Osteoblast (primary cell): ENCODE results near the gene TECPR2. TPM values are rescaled to one million over a fixed set of nuclear protein-coding genes. Genes with fewer than 3 reads are reported as not detected.

Experiments used
- DNase-seq: peaks from one replicate; pipeline ENCODE4 v3.0.0; 2011; ENCODE audit warnings: low spot score, mixed read lengths; ENCODE audit not compliant: insufficient read length; ENCODE audit errors: missing footprints
- H2AFZ ChIP-seq: 2 replicates; pipeline ENCODE4 v1.6.0; 2011; ENCODE audit warnings: mild to moderate bottlenecking, low read length
- H3K27ac ChIP-seq: 2 replicates; pipeline ENCODE4 v1.5.1; 2011; ENCODE audit warnings: mild to moderate bottlenecking, low read depth, low read length, moderate library complexity
- H3K27me3 ChIP-seq: 2 replicates; pipeline ENCODE4 v1.6.0; 2012; ENCODE audit warnings: mild to moderate bottlenecking, control low read depth, inconsistent platforms, low read length, moderate library complexity; ENCODE audit not compliant: insufficient read depth
- H3K36me3 ChIP-seq: 2 replicates; pipeline ENCODE4 v1.5.1; 2011; ENCODE audit warnings: mild to moderate bottlenecking, low read length, control low read depth, moderate library complexity; ENCODE audit not compliant: insufficient read depth
- H3K4me1 ChIP-seq: 2 replicates; pipeline ENCODE4 v1.5.1; 2011; ENCODE audit warnings: mild to moderate bottlenecking, low read length, control low read depth, moderate library complexity; ENCODE audit not compliant: insufficient read depth
- H3K4me2 ChIP-seq: 2 replicates; pipeline ENCODE4 v1.6.0; 2011; ENCODE audit warnings: mild to moderate bottlenecking, low read length; ENCODE audit not compliant: insufficient read depth
- H3K4me3 ChIP-seq: fragments of 200-600 bp; sonication (generic); 3 replicates; pipeline ENCODE4 v1.5.1; 2012; ENCODE audit warnings: mild to moderate bottlenecking, low read length, inconsistent platforms; ENCODE audit not compliant: insufficient read depth
- H3K79me2 ChIP-seq: 2 replicates; pipeline ENCODE4 v1.6.0; 2012; ENCODE audit warnings: mild to moderate bottlenecking, low read length, control low read depth, inconsistent platforms; ENCODE audit not compliant: insufficient read depth
- H3K9me3 ChIP-seq: 2 replicates; pipeline ENCODE4 v1.5.1; 2011; ENCODE audit warnings: low read depth, low read length, control low read depth
- H4K20me1 ChIP-seq: 2 replicates; pipeline ENCODE4 v1.6.0; 2012; ENCODE audit warnings: mild to moderate bottlenecking, low read length, control low read depth; ENCODE audit not compliant: insufficient read depth
- CTCF ChIP-seq: IDR thresholded peaks from 2 replicates; pipeline ENCODE4 v1.5.1; 2011; ENCODE audit warnings: mild to moderate bottlenecking, low read depth, low read length, moderate library complexity; ENCODE audit errors: extremely low read depth
- total RNA-seq: library from RNA; depleted of rRNA; stranded (reverse); fragments of >200 nt; gene quantifications from 2 replicates; pipeline ENCODE4 v1.2.3, GENCODE V29; 2012

Gene TECPR2
- total RNA-seq, 1 donor: 13.0 TPM

- Histone ChIP-seq H3K27ac (no peak overlapping the region), H3K36me3 (peaks cover 5% of the 10 kb centered on the region), H4K20me1 (no peaks in the 10 kb centered on the region), H3K4me3 (no peak overlapping the region), H3K79me2 (no peaks in the 10 kb centered on the region), H3K27me3 (no peaks in the 10 kb centered on the region), H2AFZ (no peak overlapping the region), H3K9me3 (no peaks in the 10 kb centered on the region), H3K4me1 (no peaks in the 10 kb centered on the region), H3K4me2 (no peak overlapping the region)
- peak; percentile 51 for DNase-seq
- TF ChIP-seq CTCF: no peak
These were observed 58.8 kb downstream of the TECPR2 start for GRCh38 chr14:102421411-102422057.

GRCh38 chr14:102424520-102424919 is 61.8 kb downstream of the TECPR2 start:
- H3K79me2 ChIP-seq: no peaks in the 10 kb centered on the region
- H4K20me1 ChIP-seq: no peaks in the 10 kb centered on the region
- H3K27ac ChIP-seq: no peak overlapping the region
- DNase-seq: peak; percentile 35
- no peak overlapping the region for H2AFZ ChIP-seq
- H3K4me3 ChIP-seq: no peak overlapping the region
- no peaks in the 10 kb centered on the region for H3K9me3 ChIP-seq
- TF ChIP-seq CTCF: no peak
- H3K27me3 ChIP-seq: no peaks in the 10 kb centered on the region
- H3K4me1 ChIP-seq: no peaks in the 10 kb centered on the region
- peaks cover 5% of the 10 kb centered on the region for H3K36me3 ChIP-seq
- no peak overlapping the region for H3K4me2 ChIP-seq

GRCh38 chr14:102424923-102425322 is 62.2 kb downstream of the TECPR2 start:
- Histone ChIP-seq H4K20me1 (no peaks in the 10 kb centered on the region), H3K4me2 (no peak overlapping the region), H3K27me3 (no peaks in the 10 kb centered on the region), H3K79me2 (no peaks in the 10 kb centered on the region), H3K27ac (no peak overlapping the region), H3K4me3 (no peak overlapping the region), H3K9me3 (no peaks in the 10 kb centered on the region), H3K4me1 (no peaks in the 10 kb centered on the region), H3K36me3 (peaks cover 5% of the 10 kb centered on the region), H2AFZ (no peak overlapping the region)
- no peak for DNase-seq
- TF ChIP-seq CTCF: no peak

GRCh38 chr14:102426796-102427195 is 64.1 kb downstream of the TECPR2 start:
- H3K4me2 ChIP-seq: no peak overlapping the region
- H3K9me3 ChIP-seq: no peaks in the 10 kb centered on the region
- no peaks in the 10 kb centered on the region for H4K20me1 ChIP-seq
- H3K27me3 ChIP-seq: no peaks in the 10 kb centered on the region
- no peaks in the 10 kb centered on the region for H3K4me1 ChIP-seq
- no peak overlapping the region for H3K4me3 ChIP-seq
- no peak overlapping the region for H2AFZ ChIP-seq
- no peak for TF ChIP-seq CTCF
- peaks cover 8% of the 10 kb centered on the region for H3K36me3 ChIP-seq
- H3K79me2 ChIP-seq: no peaks in the 10 kb centered on the region
- DNase-seq: peak; percentile 70
- no peak overlapping the region for H3K27ac ChIP-seq
